HepG2 (cell line): ENCODE results near the gene LRPPRC. TPM values are rescaled to one million over a fixed set of nuclear protein-coding genes. Genes with fewer than 3 reads are reported as not detected.

ENCODE experiments used
- FOXM1 ChIP-seq: sonication (generic); formaldehyde crosslinking; IDR thresholded peaks from 2 replicates; pipeline ENCODE4 v1.5.0; 2020; ENCODE audit warnings: missing genetic modification reagents
- GATA4 ChIP-seq: sonication (generic); IDR thresholded peaks from 2 replicates; pipeline ENCODE4 v1.6.1; 2016; ENCODE audit warnings: antibody characterized with exemption, low read depth, borderline replicate concordance
- HMGA1 ChIP-seq: sonication (generic); formaldehyde crosslinking; conservative IDR thresholded peaks from 2 replicates; pipeline ENCODE4 v1.4.0; 2020; ENCODE audit warnings: missing genetic modification reagents
- KLF16 ChIP-seq, 2 experiments: sonication (generic) in 1 of 2; formaldehyde crosslinking in 1 of 2; IDR thresholded peaks; 2 replicates each; pipeline versions ENCODE4 v1.6.1 to v1.8.0; 2016 to 2023; ENCODE audit warnings: missing genetic modification reagents in 2 of 2, missing compliant biosample characterization in 1 of 2
- MATR3 ChIP-seq: sonication (generic); formaldehyde crosslinking; IDR thresholded peaks from 2 replicates; pipeline ENCODE4 v1.4.0; 2020; ENCODE audit warnings: missing genetic modification reagents
- NCOR1 ChIP-seq: fragments of 200-600 bp; sonication (generic); IDR thresholded peaks from 2 replicates; pipeline ENCODE4 v1.7.0; 2017; ENCODE audit warnings: antibody characterized with exemption, low read length, borderline replicate concordance
- NFIC ChIP-seq: IDR thresholded peaks from 2 replicates; pipeline ENCODE4 v1.6.1; 2012; ENCODE audit warnings: mild to moderate bottlenecking, low read length, inconsistent platforms
- RORA ChIP-seq: sonication (generic); formaldehyde crosslinking; IDR thresholded peaks from 2 replicates; pipeline ENCODE4 v1.5.0; 2020; ENCODE audit warnings: mild to moderate bottlenecking, missing genetic modification reagents, moderate library complexity
- SATB2 ChIP-seq: sonication (generic); formaldehyde crosslinking; IDR thresholded peaks from 2 replicates; pipeline ENCODE4 v1.5.0; 2020; ENCODE audit warnings: missing genetic modification reagents
- ZNF329 ChIP-seq: sonication (generic); formaldehyde crosslinking; IDR thresholded peaks from 2 replicates; pipeline ENCODE4 v1.9.0; 2021; ENCODE audit warnings: low read depth, mild to moderate bottlenecking, missing genetic modification reagents
- ZNF33A ChIP-seq: sonication (generic); formaldehyde crosslinking; IDR thresholded peaks from 2 replicates; pipeline ENCODE4 v1.5.1; 2020; ENCODE audit warnings: missing genetic modification reagents, mild to moderate bottlenecking, moderate library complexity, borderline replicate concordance
- ZNF562 ChIP-seq: sonication (generic); formaldehyde crosslinking; IDR thresholded peaks from 2 replicates; pipeline ENCODE4 v1.8.0; 2022; ENCODE audit warnings: missing genetic modification reagents, borderline replicate concordance
- ZNF614 ChIP-seq: IDR thresholded peaks from 2 replicates; pipeline ENCODE4 v1.6.1; 2018; ENCODE audit warnings: missing biosample characterization, missing genetic modification reagents, inconsistent platforms, borderline replicate concordance
- polyA plus RNA-seq, 8 experiments: library from polyadenylated mRNA; depleted of rRNA in 3 of 8; stranded (reverse) in 7 of 8; unstranded in 1 of 8; fragments of >200 nt; fragmentation: Illumina TruSeq in 4 of 8; extraction: Trizol in 4 of 8; gene quantifications; 2 replicates each; pipeline versions ENCODE4 v1.2.1 to v1.2.3, GENCODE V29; 2011 to 2016; ENCODE audit warnings: low read depth in 4 of 8, missing spikeins in 1 of 8, mixed read lengths in 1 of 8; ENCODE audit not compliant: insufficient read depth in 1 of 8
- total RNA-seq, 5 experiments: library from RNA; depleted of rRNA; stranded (reverse); fragments of >200 nt; fragmentation: Illumina TruSeq; extraction: Trizol; gene quantifications; 2 replicates each; pipeline ENCODE4 v1.2.3, GENCODE V29; 2016; ENCODE audit warnings: low read depth in 1 of 5
- TF ChIP-seq, protein P1 (sequence below), 2 experiments: fragments of 450-650 bp in 1 of 2; sonication (generic) in 1 of 2; formaldehyde crosslinking in 1 of 2; IDR thresholded peaks; 2 replicates each; pipeline versions ENCODE4 v1.6.1 to v1.8.0; 2016 to 2022; ENCODE audit warnings: antibody characterized with exemption in 1 of 2, mild to moderate bottlenecking in 1 of 2, missing genetic modification reagents in 1 of 2
- TF ChIP-seq, protein P2 (sequence below): sonication (generic); formaldehyde crosslinking; IDR thresholded peaks from 2 replicates; pipeline ENCODE4 v1.4.0; 2020; ENCODE audit warnings: missing genetic modification reagents

The LRPPRC gene
- total and polyA plus RNA-seq, 2 of the 13 experiments (the other 11 are each of a cell fraction or from before 2014, with no cell fraction given), result 117 to 167 TPM

DNA sequence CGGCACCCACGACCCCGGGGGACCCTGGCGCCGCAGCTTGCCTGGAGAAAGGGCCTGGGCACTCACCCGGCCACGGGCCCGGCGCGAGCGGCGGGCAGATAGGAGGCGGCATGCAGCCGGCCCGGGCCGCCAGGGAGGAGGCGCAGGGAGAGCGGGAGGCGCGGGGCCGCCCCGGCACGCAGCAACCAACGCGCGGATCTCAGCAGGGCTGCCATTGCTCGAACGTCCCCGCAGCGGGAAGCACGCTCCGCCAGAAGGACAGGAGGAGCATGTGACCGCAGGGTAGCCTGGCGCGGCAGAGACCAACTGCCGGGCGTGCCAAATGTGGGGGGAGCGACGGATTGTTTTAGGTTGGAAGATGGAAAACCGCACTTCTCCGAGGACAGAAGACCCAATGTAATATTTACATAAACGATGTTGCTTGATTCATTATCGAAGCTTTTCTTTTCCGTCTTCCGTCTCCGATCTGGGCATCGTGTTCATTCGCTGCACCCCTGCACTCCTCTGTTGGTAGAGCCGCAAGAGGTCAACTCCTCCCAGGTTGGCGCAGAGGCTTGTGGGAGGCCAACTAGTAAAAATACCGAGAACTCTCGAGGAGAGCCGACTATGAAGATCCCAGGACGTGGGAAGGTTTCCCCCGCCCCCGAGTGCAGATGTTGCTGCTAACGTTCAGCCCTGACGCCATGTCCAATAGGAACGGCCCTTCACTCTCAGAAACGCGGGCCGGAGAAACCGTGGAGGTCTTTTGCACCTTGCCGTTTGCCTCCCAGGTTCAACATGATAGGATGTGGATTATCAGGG is at the start of gene LRPPRC (continued):
- TF ChIP-seq, protein P1, sequence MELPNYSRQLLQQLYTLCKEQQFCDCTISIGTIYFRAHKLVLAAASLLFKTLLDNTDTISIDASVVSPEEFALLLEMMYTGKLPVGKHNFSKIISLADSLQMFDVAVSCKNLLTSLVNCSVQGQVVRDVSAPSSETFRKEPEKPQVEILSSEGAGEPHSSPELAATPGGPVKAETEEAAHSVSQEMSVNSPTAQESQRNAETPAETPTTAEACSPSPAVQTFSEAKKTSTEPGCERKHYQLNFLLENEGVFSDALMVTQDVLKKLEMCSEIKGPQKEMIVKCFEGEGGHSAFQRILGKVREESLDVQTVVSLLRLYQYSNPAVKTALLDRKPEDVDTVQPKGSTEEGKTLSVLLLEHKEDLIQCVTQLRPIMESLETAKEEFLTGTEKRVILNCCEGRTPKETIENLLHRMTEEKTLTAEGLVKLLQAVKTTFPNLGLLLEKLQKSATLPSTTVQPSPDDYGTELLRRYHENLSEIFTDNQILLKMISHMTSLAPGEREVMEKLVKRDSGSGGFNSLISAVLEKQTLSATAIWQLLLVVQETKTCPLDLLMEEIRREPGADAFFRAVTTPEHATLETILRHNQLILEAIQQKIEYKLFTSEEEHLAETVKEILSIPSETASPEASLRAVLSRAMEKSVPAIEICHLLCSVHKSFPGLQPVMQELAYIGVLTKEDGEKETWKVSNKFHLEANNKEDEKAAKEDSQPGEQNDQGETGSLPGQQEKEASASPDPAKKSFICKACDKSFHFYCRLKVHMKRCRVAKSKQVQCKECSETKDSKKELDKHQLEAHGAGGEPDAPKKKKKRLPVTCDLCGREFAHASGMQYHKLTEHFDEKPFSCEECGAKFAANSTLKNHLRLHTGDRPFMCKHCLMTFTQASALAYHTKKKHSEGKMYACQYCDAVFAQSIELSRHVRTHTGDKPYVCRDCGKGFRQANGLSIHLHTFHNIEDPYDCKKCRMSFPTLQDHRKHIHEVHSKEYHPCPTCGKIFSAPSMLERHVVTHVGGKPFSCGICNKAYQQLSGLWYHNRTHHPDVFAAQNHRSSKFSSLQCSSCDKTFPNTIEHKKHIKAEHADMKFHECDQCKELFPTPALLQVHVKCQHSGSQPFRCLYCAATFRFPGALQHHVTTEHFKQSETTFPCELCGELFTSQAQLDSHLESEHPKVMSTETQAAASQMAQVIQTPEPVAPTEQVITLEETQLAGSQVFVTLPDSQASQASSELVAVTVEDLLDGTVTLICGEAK (IDR thresholded peaks at IDR 0.05), result no peak
- TF ChIP-seq, protein P1 (CRISPR knock-in tag; IDR thresholded peaks at IDR 0.05), result peak; percentile 72; the same call in 1 of the 2 replicates
- TF ChIP-seq MATR3 (CRISPR knock-in tag) (no peak; the same call in 1 of the 2 replicates), ZNF329 (CRISPR knock-in tag) (0 out of 2 replicates have a peak, but pooled peaks have one; percentile 39), KLF16 (CRISPR knock-in tag; IDR thresholded peaks at IDR 0.05) (peak; percentile 73 to 75; a peak in 3 of 4 replicates), NFIC (peak; percentile 59; the same call in 1 of the 2 replicates), SATB2 (CRISPR knock-in tag) (no peak; the same call in 1 of the 2 replicates), FOXM1 (CRISPR knock-in tag) (0 out of 2 replicates have a peak, but pooled peaks have one; percentile 23), HMGA1 (no peak), ZNF562 (CRISPR knock-in tag) (no peak), ZNF33A (CRISPR knock-in tag) (no peak), NCOR1 (no peak; the same call in 1 of the 2 replicates), ZNF614 (CRISPR knock-in tag) (peak; percentile 94), RORA (no peak), GATA4 (peak; percentile 54)
- TF ChIP-seq, protein P2, sequence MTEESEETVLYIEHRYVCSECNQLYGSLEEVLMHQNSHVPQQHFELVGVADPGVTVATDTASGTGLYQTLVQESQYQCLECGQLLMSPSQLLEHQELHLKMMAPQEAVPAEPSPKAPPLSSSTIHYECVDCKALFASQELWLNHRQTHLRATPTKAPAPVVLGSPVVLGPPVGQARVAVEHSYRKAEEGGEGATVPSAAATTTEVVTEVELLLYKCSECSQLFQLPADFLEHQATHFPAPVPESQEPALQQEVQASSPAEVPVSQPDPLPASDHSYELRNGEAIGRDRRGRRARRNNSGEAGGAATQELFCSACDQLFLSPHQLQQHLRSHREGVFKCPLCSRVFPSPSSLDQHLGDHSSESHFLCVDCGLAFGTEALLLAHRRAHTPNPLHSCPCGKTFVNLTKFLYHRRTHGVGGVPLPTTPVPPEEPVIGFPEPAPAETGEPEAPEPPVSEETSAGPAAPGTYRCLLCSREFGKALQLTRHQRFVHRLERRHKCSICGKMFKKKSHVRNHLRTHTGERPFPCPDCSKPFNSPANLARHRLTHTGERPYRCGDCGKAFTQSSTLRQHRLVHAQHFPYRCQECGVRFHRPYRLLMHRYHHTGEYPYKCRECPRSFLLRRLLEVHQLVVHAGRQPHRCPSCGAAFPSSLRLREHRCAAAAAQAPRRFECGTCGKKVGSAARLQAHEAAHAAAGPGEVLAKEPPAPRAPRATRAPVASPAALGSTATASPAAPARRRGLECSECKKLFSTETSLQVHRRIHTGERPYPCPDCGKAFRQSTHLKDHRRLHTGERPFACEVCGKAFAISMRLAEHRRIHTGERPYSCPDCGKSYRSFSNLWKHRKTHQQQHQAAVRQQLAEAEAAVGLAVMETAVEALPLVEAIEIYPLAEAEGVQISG (CRISPR knock-in tag), result peak; percentile 82
